Ovary (tissue), 3 donors: Measurements from ENCODE around the gene ETS1.

Source experiments
- EP300 ChIP-seq: sonication (generic); formaldehyde crosslinking; IDR thresholded peaks from one replicate; pipeline ENCODE4 v1.6.1; 2017; ENCODE audit warnings: antibody characterized with exemption
- TF ChIP-seq, protein P1 (sequence below), 3 donors: fragments of 450-650 bp in 2 of 3; fragments of 200-600 bp in 1 of 3; IDR thresholded peaks; one replicate each; pipeline versions ENCODE4 v1.5.1 to v1.8.0; 2016 to 2022; ENCODE audit warnings: antibody characterized with exemption in 3 of 3, mild to moderate bottlenecking in 1 of 3
- donor health status: DM: no; HTN: no; CAD: no.

GRCh38 chr11:128471138-128471661, 116.2 kb downstream of the ETS1 start:
- TF ChIP-seq, protein P1, sequence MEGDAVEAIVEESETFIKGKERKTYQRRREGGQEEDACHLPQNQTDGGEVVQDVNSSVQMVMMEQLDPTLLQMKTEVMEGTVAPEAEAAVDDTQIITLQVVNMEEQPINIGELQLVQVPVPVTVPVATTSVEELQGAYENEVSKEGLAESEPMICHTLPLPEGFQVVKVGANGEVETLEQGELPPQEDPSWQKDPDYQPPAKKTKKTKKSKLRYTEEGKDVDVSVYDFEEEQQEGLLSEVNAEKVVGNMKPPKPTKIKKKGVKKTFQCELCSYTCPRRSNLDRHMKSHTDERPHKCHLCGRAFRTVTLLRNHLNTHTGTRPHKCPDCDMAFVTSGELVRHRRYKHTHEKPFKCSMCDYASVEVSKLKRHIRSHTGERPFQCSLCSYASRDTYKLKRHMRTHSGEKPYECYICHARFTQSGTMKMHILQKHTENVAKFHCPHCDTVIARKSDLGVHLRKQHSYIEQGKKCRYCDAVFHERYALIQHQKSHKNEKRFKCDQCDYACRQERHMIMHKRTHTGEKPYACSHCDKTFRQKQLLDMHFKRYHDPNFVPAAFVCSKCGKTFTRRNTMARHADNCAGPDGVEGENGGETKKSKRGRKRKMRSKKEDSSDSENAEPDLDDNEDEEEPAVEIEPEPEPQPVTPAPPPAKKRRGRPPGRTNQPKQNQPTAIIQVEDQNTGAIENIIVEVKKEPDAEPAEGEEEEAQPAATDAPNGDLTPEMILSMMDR (IDR thresholded peaks at IDR 0.05): no peak
- no peak for TF ChIP-seq EP300
